ENCODE results near the gene DOK4.

DNA sequence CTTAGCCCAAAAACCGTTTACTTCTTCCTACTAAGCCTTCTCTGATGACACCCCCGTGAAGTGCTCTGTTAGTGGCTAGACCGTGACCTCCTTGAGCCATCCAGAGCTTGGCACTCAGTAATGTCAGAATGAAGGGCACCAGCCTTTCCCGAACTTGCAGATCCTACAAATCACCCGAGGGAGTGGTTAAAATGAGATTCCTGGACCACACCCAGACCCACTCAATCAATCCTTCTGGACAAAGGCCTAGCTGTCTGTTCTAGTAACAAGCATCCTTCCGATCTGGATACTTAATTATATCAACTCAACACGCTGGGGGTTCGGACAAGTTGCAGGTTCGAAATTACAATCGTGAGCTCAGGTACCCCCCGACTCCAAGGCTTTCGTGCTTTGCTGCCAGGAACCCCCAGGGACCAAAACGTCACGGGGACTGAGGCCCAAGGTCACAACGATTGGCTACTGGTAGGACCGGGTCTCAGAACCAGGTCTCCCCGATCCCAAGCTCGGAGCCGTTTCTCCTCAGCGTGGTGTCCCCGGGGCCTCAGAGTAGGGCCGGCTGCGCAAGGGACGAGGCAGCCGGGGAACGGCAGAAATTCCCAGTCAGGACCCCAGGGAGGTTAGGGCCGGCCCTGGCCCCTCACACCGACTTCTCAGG lies 39.6 kb downstream of the DOK4 start:
- no peak for TF ChIP-seq POLR2A (IDR thresholded peaks at IDR 0.05; ENCODE audit: borderline replicate concordance, extremely low read depth, insufficient read depth, insufficient read length)
- TF ChIP-seq YY1 (IDR thresholded peaks at IDR 0.05; ENCODE audit: extremely low read depth, insufficient replicate concordance, low read depth, low read length), result no peak
- TF ChIP-seq RAD21 (IDR thresholded peaks at IDR 0.05; ENCODE audit: low read depth), result no peak
- TF ChIP-seq, protein P1, sequence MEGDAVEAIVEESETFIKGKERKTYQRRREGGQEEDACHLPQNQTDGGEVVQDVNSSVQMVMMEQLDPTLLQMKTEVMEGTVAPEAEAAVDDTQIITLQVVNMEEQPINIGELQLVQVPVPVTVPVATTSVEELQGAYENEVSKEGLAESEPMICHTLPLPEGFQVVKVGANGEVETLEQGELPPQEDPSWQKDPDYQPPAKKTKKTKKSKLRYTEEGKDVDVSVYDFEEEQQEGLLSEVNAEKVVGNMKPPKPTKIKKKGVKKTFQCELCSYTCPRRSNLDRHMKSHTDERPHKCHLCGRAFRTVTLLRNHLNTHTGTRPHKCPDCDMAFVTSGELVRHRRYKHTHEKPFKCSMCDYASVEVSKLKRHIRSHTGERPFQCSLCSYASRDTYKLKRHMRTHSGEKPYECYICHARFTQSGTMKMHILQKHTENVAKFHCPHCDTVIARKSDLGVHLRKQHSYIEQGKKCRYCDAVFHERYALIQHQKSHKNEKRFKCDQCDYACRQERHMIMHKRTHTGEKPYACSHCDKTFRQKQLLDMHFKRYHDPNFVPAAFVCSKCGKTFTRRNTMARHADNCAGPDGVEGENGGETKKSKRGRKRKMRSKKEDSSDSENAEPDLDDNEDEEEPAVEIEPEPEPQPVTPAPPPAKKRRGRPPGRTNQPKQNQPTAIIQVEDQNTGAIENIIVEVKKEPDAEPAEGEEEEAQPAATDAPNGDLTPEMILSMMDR (IDR thresholded peaks at IDR 0.05 in 2 of 3, conservative IDR thresholded peaks at IDR 0.05 in 1 of 3; ENCODE audit: borderline replicate concordance in 1 of 3, insufficient read depth in 1 of 3, low read depth in 2 of 3, low read length in 2 of 3), result no peak
- TF ChIP-seq, protein P2, sequence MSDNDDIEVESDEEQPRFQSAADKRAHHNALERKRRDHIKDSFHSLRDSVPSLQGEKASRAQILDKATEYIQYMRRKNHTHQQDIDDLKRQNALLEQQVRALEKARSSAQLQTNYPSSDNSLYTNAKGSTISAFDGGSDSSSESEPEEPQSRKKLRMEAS (IDR thresholded peaks at IDR 0.05), result no peak
- no peak for TF ChIP-seq SIN3A (IDR thresholded peaks at IDR 0.05; ENCODE audit: low read depth)
- no peak for TF ChIP-seq ZNF274 (IDR thresholded peaks at IDR 0.05; ENCODE audit: low read depth, low read length)
- no peak for TF ChIP-seq POLR2AphosphoS5 (IDR thresholded peaks at IDR 0.05; ENCODE audit: low read depth, low read length)
- no peak for TF ChIP-seq REST (IDR thresholded peaks at IDR 0.05; ENCODE audit: low read depth)
- no peak for TF ChIP-seq EZH2phosphoT487 (IDR thresholded peaks at IDR 0.05; ENCODE audit: borderline replicate concordance)
- TF ChIP-seq SP1 (IDR thresholded peaks at IDR 0.05; ENCODE audit: low read depth), result no peak
- no peak for TF ChIP-seq EZH2 (IDR thresholded peaks at IDR 0.05)
- no peak for TF ChIP-seq ZBTB33 (IDR thresholded peaks at IDR 0.05; ENCODE audit: extremely low read depth, insufficient replicate concordance, low read length)
